ENCODE measurements around the gene NKAIN2.

The NKAIN2 gene

GRCh38 chr6:123794799-123795198 lies 8.9 kb upstream of the NKAIN2 start:
- Histone ChIP-seq H3K27me3 (ENCODE audit: insufficient read depth, low read length) (no peaks in the 10 kb centered on the region), H3K9me3 (ENCODE audit: low read length) (no peaks in the 10 kb centered on the region), H3K4me1 (ENCODE audit: insufficient read depth, low read length) (no peaks in the 10 kb centered on the region), H3K36me3 (ENCODE audit: insufficient read depth, low read length) (no peaks in the 10 kb centered on the region), H3K4me3 (ENCODE audit: low read length) (no peak overlapping the region), H2AFZ (ENCODE audit: low read depth, low read length) (no peak overlapping the region)

DNA sequence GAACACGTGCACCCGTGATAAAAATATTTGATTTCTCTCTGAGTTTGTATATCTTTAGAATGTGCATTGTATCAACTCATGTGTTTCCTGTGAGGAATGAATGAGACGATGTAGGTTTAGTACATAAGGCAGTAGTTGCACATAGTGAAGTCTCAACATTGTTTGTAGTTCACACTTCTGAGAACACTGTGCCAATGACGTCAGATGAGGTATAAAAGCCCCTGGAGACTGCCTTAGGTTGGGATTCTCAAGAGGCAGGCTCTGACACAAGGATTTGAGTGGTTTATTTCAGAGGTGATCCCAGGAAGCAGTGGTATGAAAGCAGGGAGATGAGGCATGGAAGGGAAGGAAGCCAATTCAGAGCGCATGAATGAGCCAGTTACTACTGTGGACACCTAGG lies 2.6 kb upstream of the NKAIN2 start:
- Histone ChIP-seq H3K9me3 (ENCODE audit: low read length) (no peaks in the 10 kb centered on the region), H3K27me3 (ENCODE audit: insufficient read depth, low read length) (no peaks in the 10 kb centered on the region), H3K4me1 (ENCODE audit: insufficient read depth, low read length) (peaks cover 13% of the 10 kb centered on the region)

GRCh38 chr6:123802351-123802696 lies 1.3 kb upstream of the NKAIN2 start:
- Histone ChIP-seq H3K27me3 (ENCODE audit: insufficient read depth, low read length) (no peaks in the 10 kb centered on the region), H3K4me3 (ENCODE audit: low read length) (peak overlapping the region; percentile 70)

More for the DNA sequence above, 2.6 kb upstream of the NKAIN2 start:
- Histone ChIP-seq H3K36me3 (ENCODE audit: insufficient read depth, low read length) (no peaks in the 10 kb centered on the region), H3K4me3 (ENCODE audit: low read length) (no peak overlapping the region), H2AFZ (ENCODE audit: low read depth, low read length) (no peak overlapping the region)

DNA sequence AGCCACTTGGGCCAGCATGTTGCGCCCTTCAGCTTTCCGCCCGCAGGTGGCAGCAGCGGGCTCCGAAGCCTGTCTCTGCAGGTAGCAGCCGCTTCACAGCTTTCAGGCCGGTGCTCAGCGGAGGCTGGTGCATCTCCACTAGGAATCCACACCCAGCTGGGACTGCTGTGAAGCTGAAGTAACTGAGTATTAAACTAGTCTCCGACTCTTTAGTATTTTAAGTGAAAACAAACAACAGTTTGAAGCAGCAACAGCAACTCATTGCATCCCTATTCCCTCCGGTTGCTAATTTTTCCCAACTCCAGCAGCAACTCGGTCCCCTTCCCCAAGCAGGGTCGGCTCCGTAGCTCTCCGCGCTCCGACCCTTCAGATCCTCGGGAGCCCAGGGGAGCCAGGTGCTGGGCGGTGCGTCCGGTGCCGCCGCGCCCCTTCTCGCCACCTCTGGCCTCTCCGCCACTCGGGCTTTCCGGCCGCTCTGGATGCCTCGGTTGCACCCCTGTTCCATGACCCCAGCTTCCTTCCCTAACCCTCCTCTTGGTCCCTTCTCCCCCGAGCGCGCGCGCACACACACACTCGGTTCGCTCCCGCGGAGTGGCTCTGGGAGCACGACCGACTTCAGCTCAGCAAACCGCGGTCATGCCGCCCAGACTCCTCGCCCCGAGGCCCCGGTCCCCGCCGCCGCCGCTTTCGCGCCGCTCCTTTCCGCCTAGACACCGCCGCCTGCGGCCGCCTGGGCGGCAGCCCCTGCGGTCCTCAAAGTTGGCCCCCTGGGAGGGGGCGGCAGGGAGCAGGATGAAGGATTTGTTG lies 765 bp upstream of the NKAIN2 start:
- Histone ChIP-seq H3K9me3 (ENCODE audit: low read length) (no peaks in the 10 kb centered on the region), H3K36me3 (ENCODE audit: insufficient read depth, low read length) (no peaks in the 10 kb centered on the region), H3K4me3 (ENCODE audit: low read length) (peak overlapping the region; percentile 70), H2AFZ (ENCODE audit: low read depth, low read length) (peak overlapping the region; percentile 92), H3K27me3 (ENCODE audit: insufficient read depth, low read length) (no peaks in the 10 kb centered on the region), H3K4me1 (ENCODE audit: insufficient read depth, low read length) (peaks cover 13% of the 10 kb centered on the region)

More at GRCh38 chr6:123802351-123802696, 1.3 kb upstream of the NKAIN2 start:
- peaks cover 13% of the 10 kb centered on the region for H3K4me1 ChIP-seq (ENCODE audit: insufficient read depth, low read length)
- peak overlapping the region; percentile 92 for H2AFZ ChIP-seq (ENCODE audit: low read depth, low read length)
- H3K36me3 ChIP-seq (ENCODE audit: insufficient read depth, low read length) = no peaks in the 10 kb centered on the region
- H3K9me3 ChIP-seq (ENCODE audit: low read length) = no peaks in the 10 kb centered on the region

DNA sequence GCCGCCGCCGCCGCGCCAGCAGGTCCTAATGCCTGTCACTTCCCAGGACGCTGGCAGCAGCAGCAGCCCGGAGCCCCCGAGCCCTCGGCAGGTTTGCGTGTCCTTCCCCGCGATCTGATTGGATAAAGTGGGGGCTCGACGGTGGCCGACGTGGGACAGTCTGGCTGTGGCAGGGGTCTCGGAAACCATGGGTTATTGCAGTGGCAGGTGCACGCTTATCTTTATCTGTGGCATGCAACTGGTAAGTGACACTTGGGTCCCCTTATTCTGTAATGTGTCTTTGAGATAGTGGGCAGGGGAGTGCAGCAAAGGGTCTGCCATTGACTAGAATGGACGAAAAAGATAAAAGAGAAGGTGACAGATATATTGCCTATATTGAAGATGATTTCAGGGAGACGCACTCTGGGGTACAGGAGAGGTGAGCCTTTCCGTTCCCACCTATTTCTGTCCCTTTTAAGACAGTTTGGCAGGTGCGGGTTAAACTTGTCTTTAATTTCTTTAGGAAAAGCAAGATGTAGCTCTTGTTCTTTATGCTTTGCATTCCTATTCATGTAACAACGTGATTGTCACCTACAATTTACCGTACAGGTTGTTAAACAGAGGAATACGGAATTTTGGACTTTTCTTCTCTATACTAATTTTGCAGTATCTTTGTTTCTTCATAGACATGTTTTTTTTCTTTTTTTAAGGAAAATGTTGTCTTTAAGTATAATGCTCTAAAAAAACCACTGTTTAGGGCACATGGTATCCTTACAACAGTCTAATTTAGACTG lies 535 bp downstream of the NKAIN2 start:
- Histone ChIP-seq H3K4me3 (ENCODE audit: low read length) (peak overlapping the region; percentile 70), H3K9me3 (ENCODE audit: low read length) (no peaks in the 10 kb centered on the region), H3K27me3 (ENCODE audit: insufficient read depth, low read length) (no peaks in the 10 kb centered on the region), H2AFZ (ENCODE audit: low read depth, low read length) (peak overlapping the region; percentile 20), H3K4me1 (ENCODE audit: insufficient read depth, low read length) (peaks cover 13% of the 10 kb centered on the region), H3K36me3 (ENCODE audit: insufficient read depth, low read length) (no peaks in the 10 kb centered on the region)

- Histone ChIP-seq H3K27me3 (ENCODE audit: insufficient read depth, low read length) (no peaks in the 10 kb centered on the region), H3K4me3 (ENCODE audit: low read length) (peak overlapping the region; percentile 70), H3K36me3 (ENCODE audit: insufficient read depth, low read length) (no peaks in the 10 kb centered on the region), H2AFZ (ENCODE audit: low read depth, low read length) (peak overlapping the region; percentile 20), H3K4me1 (ENCODE audit: insufficient read depth, low read length) (peaks cover 13% of the 10 kb centered on the region), H3K9me3 (ENCODE audit: low read length) (no peaks in the 10 kb centered on the region)
Observed at GRCh38 chr6:123804787-123805540, 1.3 kb downstream of the NKAIN2 start.

DNA sequence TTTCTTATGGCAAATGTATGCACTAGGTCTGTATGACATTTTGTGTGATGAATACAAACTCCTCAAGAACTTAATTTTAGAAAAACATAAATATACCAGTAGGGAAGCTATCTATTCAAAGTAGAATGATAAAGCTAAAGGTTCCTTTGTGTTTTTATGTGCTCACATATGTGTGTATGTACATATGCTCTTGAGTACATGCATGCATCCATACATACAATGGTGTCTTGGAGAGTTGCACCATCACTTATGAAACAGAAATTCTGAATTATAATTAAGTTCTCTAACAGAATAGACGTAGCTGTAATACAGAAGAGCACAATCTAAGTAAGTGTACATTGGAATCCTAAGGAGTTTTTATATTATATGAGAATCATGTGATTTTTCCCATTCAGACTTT lies 2.3 kb downstream of the NKAIN2 start:
- Histone ChIP-seq H3K27me3 (ENCODE audit: insufficient read depth, low read length) (no peaks in the 10 kb centered on the region), H3K4me3 (ENCODE audit: low read length) (no peak overlapping the region), H3K36me3 (ENCODE audit: insufficient read depth, low read length) (no peaks in the 10 kb centered on the region), H3K4me1 (ENCODE audit: insufficient read depth, low read length) (peaks cover 13% of the 10 kb centered on the region), H2AFZ (ENCODE audit: low read depth, low read length) (no peak overlapping the region), H3K9me3 (ENCODE audit: low read length) (no peaks in the 10 kb centered on the region)

DNA sequence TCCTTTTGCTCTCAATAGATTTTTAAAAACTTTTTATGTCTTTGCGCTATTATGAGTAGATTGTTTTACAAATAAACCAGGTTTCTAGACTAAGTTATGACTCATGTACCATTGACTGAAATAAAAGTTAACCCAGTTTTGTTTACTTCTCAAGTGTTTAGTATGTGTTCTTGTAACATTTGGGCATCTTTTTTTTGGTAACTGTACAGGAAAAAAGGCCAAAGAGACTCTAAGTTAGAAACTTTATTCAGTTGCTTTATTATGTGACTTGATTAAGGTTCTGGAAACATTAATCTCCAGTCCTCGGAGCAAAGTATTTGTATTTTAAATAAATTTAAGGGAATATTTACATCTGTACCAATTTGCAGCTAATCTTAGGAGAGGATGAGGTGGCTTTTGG lies 2.9 kb downstream of the NKAIN2 start:
- Histone ChIP-seq H3K4me3 (ENCODE audit: low read length) (no peak overlapping the region), H3K9me3 (ENCODE audit: low read length) (no peaks in the 10 kb centered on the region), H2AFZ (ENCODE audit: low read depth, low read length) (no peak overlapping the region), H3K4me1 (ENCODE audit: insufficient read depth, low read length) (peaks cover 13% of the 10 kb centered on the region), H3K36me3 (ENCODE audit: insufficient read depth, low read length) (no peaks in the 10 kb centered on the region), H3K27me3 (ENCODE audit: insufficient read depth, low read length) (no peaks in the 10 kb centered on the region)

DNA sequence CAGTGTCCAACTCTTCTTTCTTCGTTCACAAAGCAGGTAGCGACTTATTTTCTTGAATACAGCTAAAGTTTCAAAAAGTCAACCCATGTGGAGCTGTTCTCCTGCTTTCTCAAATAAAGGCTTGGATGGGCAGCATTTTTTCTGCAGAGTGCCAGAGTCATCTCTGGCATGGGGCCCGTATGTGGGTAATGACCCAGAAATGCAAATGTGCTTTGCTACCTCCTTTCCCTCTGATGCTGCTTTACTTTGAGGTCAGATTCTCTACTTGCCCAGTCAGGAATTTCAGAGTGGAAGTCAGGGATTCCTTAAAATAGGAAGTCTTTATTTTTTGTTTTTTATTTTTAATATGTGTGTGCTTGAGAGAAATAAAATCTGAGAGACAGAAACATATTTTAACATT lies 4.9 kb downstream of the NKAIN2 start:
- H2AFZ ChIP-seq (ENCODE audit: low read depth, low read length) = no peak overlapping the region
- no peaks in the 10 kb centered on the region for H3K9me3 ChIP-seq (ENCODE audit: low read length)
- no peak overlapping the region for H3K4me3 ChIP-seq (ENCODE audit: low read length)
- peaks cover 13% of the 10 kb centered on the region for H3K4me1 ChIP-seq (ENCODE audit: insufficient read depth, low read length)
- H3K27me3 ChIP-seq (ENCODE audit: insufficient read depth, low read length) = no peaks in the 10 kb centered on the region
- H3K36me3 ChIP-seq (ENCODE audit: insufficient read depth, low read length) = no peaks in the 10 kb centered on the region

DNA sequence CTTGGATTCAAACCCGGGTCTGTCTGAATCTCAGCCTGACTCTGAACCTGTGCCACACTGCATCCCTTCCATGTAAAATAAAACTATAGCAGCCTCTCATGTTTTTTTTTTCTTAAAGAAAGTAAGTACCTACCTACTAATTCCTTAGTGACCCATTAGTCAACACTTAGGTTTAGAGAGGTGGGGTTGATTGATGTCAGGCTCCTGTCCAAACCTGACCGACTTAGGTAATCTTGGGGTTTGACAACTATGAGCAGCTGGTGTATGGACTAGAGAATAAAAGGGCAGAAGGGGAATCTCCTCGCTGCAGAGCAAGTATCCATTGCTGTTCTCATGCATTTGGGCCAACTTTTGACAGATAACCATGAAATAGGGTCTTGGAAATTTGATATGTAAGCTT lies 6.5 kb downstream of the NKAIN2 start:
- Histone ChIP-seq H3K27me3 (ENCODE audit: insufficient read depth, low read length) (no peaks in the 10 kb centered on the region), H3K4me1 (ENCODE audit: insufficient read depth, low read length) (peaks cover 2% of the 10 kb centered on the region), H3K9me3 (ENCODE audit: low read length) (no peaks in the 10 kb centered on the region), H2AFZ (ENCODE audit: low read depth, low read length) (no peak overlapping the region), H3K36me3 (ENCODE audit: insufficient read depth, low read length) (no peaks in the 10 kb centered on the region), H3K4me3 (ENCODE audit: low read length) (no peak overlapping the region)

DNA sequence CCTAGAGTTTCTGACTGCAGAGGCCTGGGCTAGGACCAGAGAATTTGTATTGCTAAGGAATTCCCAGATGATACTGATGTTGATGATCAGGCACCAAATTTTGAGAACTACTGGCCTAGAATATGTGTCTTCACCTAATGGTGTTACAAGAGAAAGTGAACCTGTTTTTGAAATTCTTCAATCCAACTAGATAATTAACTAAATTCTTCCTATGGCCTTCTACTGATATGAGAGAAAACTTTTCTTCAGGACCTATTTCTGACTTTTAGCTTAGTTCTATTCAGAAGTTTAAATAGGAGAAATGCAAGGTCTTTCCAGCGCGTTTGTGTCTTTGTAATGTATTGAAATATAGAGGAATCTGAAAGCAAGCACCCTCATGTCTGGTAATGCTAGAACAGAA lies 7.3 kb downstream of the NKAIN2 start:
- H3K4me1 ChIP-seq (ENCODE audit: insufficient read depth, low read length) = no peaks in the 10 kb centered on the region
- no peak overlapping the region for H3K4me3 ChIP-seq (ENCODE audit: low read length)
- no peaks in the 10 kb centered on the region for H3K36me3 ChIP-seq (ENCODE audit: insufficient read depth, low read length)
- H3K9me3 ChIP-seq (ENCODE audit: low read length) = no peaks in the 10 kb centered on the region
- no peak overlapping the region for H2AFZ ChIP-seq (ENCODE audit: low read depth, low read length)
- no peaks in the 10 kb centered on the region for H3K27me3 ChIP-seq (ENCODE audit: insufficient read depth, low read length)

GRCh38 chr6:123811378-123811777 lies 7.7 kb downstream of the NKAIN2 start:
- no peaks in the 10 kb centered on the region for H3K36me3 ChIP-seq (ENCODE audit: insufficient read depth, low read length)
- no peaks in the 10 kb centered on the region for H3K9me3 ChIP-seq (ENCODE audit: low read length)
- no peak overlapping the region for H3K4me3 ChIP-seq (ENCODE audit: low read length)
- H2AFZ ChIP-seq (ENCODE audit: low read depth, low read length) = no peak overlapping the region
- no peaks in the 10 kb centered on the region for H3K4me1 ChIP-seq (ENCODE audit: insufficient read depth, low read length)
- no peaks in the 10 kb centered on the region for H3K27me3 ChIP-seq (ENCODE audit: insufficient read depth, low read length)

DNA sequence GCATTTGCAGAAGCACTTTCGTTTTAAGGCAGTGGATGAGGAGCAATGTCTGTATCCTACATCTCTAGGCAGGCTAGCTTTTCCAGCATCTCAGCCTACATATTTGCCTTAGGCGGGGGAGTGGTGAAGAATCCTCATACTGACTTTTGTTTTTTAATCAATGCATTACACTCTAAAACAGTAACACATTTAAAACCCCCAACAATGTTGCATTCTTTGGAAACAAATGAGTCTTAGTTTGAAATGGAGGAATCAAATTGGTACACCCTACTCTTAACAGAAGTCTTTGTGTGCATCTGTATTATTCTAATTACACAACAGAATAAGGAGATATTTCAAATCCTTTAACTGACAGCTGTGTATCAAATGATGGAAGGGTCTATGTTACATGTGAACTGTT lies 9.0 kb downstream of the NKAIN2 start:
- Histone ChIP-seq H2AFZ (ENCODE audit: low read depth, low read length) (no peak overlapping the region), H3K9me3 (ENCODE audit: low read length) (no peaks in the 10 kb centered on the region), H3K4me1 (ENCODE audit: insufficient read depth, low read length) (no peaks in the 10 kb centered on the region), H3K27me3 (ENCODE audit: insufficient read depth, low read length) (no peaks in the 10 kb centered on the region), H3K4me3 (ENCODE audit: low read length) (no peak overlapping the region), H3K36me3 (ENCODE audit: insufficient read depth, low read length) (no peaks in the 10 kb centered on the region)
